Mesendoderm (in vitro differentiated cells): Measurements from ENCODE around the gene ASL. TPM values are rescaled to one million over a fixed set of nuclear protein-coding genes. Genes with fewer than 3 reads are reported as not detected.
A peak's percentile ranks its signal among the peaks of the same experiment; 100 is the strongest.
"Not testable (repeated sequence)": the region's sequence is repeated elsewhere in the genome, so short reads cannot be mapped to it uniquely, and the experiment has no call there.

Experiments used
- DNase-seq: peaks from one replicate; pipeline ENCODE4 v3.0.0; 2013
- H2AK5ac ChIP-seq: 2 replicates; pipeline ENCODE4 v1.6.1; 2013; ENCODE audit warnings: low read length, inconsistent platforms
- H2BK120ac ChIP-seq: 2 replicates; pipeline ENCODE4 v1.6.1; 2013; ENCODE audit warnings: low read depth, mild to moderate bottlenecking, low read length, moderate library complexity, mixed read lengths
- H2BK15ac ChIP-seq: replicated peaks from 2 replicates; pipeline ENCODE4 v1.6.1; 2013; ENCODE audit warnings: low read depth, mild to moderate bottlenecking, moderate library complexity
- H2BK5ac ChIP-seq: 2 replicates; pipeline ENCODE4 v1.6.1; 2013; ENCODE audit warnings: low read length, inconsistent platforms
- H3K18ac ChIP-seq: 2 replicates; pipeline ENCODE4 v1.6.1; 2013; ENCODE audit warnings: mild to moderate bottlenecking, low read length, mixed read lengths
- H3K23ac ChIP-seq: one replicate; pipeline ENCODE4 v1.6.1; 2013; ENCODE audit warnings: low read length
- H3K27ac ChIP-seq: 2 replicates; pipeline ENCODE4 v1.5.1; 2013; ENCODE audit warnings: low read depth, mild to moderate bottlenecking, inconsistent platforms, low read length, moderate library complexity
- H3K27me3 ChIP-seq: 2 replicates; pipeline ENCODE4 v1.6.1; 2013; ENCODE audit warnings: low read length, control low read depth, mild to moderate bottlenecking, inconsistent platforms; ENCODE audit not compliant: insufficient read depth, poor library complexity
- H3K36me3 ChIP-seq: 2 replicates; pipeline ENCODE4 v1.6.1; 2013; ENCODE audit warnings: low read length, inconsistent platforms; ENCODE audit not compliant: control insufficient read depth, insufficient read depth
- H3K4ac ChIP-seq: one replicate; pipeline ENCODE4 v1.6.1; 2013; ENCODE audit warnings: low read depth, mild to moderate bottlenecking, low read length, moderate library complexity
- H3K4me1 ChIP-seq: 2 replicates; pipeline ENCODE4 v1.6.1; 2013; ENCODE audit warnings: low read depth, low read length, inconsistent platforms; ENCODE audit not compliant: control insufficient read depth
- H3K4me2 ChIP-seq: 2 replicates; pipeline ENCODE4 v1.6.1; 2013; ENCODE audit warnings: low read length
- H3K4me3 ChIP-seq: 2 replicates; pipeline ENCODE4 v1.5.1; 2013; ENCODE audit warnings: mild to moderate bottlenecking, low read length
- H3K56ac ChIP-seq: one replicate; pipeline ENCODE4 v1.6.1; 2013; ENCODE audit warnings: low read length
- H3K79me1 ChIP-seq: 2 replicates; pipeline ENCODE4 v1.6.1; 2013; ENCODE audit warnings: low read length, inconsistent platforms
- H3K79me2 ChIP-seq: 2 replicates; pipeline ENCODE4 v1.6.1; 2013; ENCODE audit warnings: mild to moderate bottlenecking, low read length; ENCODE audit not compliant: control insufficient read depth, insufficient read depth
- H3K9ac ChIP-seq: 2 replicates; pipeline ENCODE4 v1.6.1; 2013; ENCODE audit warnings: low read length, inconsistent platforms
- H4K5ac ChIP-seq: one replicate; pipeline ENCODE4 v1.6.1; 2013; ENCODE audit warnings: low read length
- H4K8ac ChIP-seq: one replicate; pipeline ENCODE4 v1.6.1; 2013; ENCODE audit warnings: low read depth, mild to moderate bottlenecking, control low read depth, low read length, moderate library complexity
- WGBS: extraction: QIAGEN DNeasy Blood & Tissue Kit; methylation state at CpG from one replicate; pipeline ENCODE4 v1.1.7; 2013; ENCODE audit warnings: low lambda C conversion rate, missing lambda C conversion rate; ENCODE audit not compliant: insufficient coverage; ENCODE audit errors: extremely low coverage; 5-methylcytosine and 5-hydroxymethylcytosine counted together
- polyA plus RNA-seq, 2 experiments: library from polyadenylated mRNA; stranded (reverse); fragments of 200-250 nt; gene quantifications; one replicate each; pipeline ENCODE4 v1.2.3, GENCODE V29; 2013

ASL gene
- 14.5 TPM for polyA plus RNA-seq (2013, experiment 1 of 2)
- polyA plus RNA-seq (2013, experiment 2 of 2), result 14.9 TPM

DNA sequence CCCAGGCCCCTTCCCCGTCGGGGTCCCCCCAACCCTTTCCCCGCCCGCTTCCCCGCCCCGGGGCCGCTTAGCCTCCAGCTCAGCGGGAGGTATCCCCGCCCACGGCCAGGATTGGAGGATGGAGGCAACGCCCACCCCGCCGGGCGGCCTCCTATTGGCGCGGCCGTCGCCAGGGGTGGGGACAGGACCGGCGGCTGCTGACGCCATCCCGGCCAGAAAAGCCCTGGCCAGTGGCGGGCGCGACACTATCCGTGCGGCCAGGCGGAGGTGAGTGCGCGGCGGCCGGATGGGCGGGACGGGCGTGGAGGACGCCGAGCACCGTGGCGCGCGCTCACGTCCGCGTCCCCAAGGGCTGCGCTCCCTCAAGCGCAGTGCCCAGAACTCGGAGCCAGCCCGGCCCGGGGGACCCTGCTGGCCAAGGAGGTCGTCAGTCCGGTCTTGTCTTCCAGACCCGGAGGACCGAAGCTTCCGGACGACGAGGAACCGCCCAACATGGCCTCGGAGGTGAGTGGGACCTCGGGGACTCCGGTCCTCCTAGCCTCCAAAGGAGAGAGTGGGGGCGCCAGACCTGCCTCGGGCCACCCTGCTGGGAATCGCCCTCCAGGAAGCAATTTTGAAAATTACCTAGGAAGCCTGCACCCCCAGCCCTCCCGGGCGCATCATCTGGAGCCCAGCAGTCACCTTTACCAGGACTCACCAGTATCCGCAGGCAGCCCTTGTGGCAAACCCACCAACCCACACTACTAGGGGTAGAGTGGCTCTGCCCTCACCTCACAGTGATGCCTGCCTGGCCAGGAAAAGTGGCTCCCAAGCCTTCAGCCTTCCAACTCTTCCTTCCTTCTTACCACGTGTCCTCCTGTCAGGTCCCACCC, at the start of gene ASL:
ASL (plus strand) TSS at position 230 of the 872 bp plus-strand sequence; CDS start at position 493, 263 bp downstream.
- H3K4ac ChIP-seq, result no peak within 1 kb of the TSS
- H3K9ac ChIP-seq, result peak within 1 kb of the TSS; percentile 87
- H4K8ac ChIP-seq, result no peak within 1 kb of the TSS
- peak within 1 kb of the TSS; percentile 98 for H3K4me2 ChIP-seq
- no peak within 1 kb of the TSS for H2BK120ac ChIP-seq
- peak within 1 kb of the TSS; percentile 80 for H3K23ac ChIP-seq
- no peak within 1 kb of the TSS for H3K18ac ChIP-seq
- peaks cover 5% of the 10 kb centered on the region for H3K79me1 ChIP-seq
- no peak within 1 kb of the TSS for H3K27ac ChIP-seq
- DNase-seq, result peak; percentile 94
- peak within 1 kb of the TSS; percentile 93 for H3K4me3 ChIP-seq
- H3K79me2 ChIP-seq, result no peaks in the 10 kb centered on the region
- no peaks in the 10 kb centered on the region for H3K36me3 ChIP-seq
- peaks cover 3% of the 10 kb centered on the region for H3K4me1 ChIP-seq
- peak within 1 kb of the TSS; percentile 44 for H2AK5ac ChIP-seq
- H2BK5ac ChIP-seq, result no peak within 1 kb of the TSS
- no peak within 1 kb of the TSS for H4K5ac ChIP-seq
- WGBS, result no CpG with 5 or more reads among the region's 67 CpGs
- peak within 1 kb of the TSS; percentile 92 for H3K56ac ChIP-seq
- no peak within 1 kb of the TSS for H2BK15ac ChIP-seq
- H3K27me3 ChIP-seq, result no peaks in the 10 kb centered on the region

DNA sequence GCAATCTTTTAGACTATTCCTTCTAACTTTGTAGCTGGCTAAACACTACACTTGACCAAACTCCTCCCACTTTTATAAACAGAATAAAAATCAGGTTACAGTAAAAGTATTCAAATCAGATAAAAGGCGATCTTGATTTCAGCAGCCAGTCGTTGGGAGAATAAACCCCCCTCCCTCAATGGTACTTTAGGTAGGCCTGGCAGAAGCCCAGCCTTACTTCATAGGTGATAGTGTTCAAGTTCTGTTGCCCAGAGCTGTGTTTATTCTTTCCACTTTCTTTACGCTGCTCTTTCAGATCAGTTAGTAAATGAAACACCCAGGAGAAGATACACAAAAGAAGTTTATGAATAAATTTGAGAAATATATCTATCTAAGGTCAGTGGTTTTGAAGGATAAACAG, 47.3 kb upstream of the ASL start:
- H3K36me3 ChIP-seq, DNase-seq, H2BK5ac ChIP-seq, H3K79me2 ChIP-seq, H3K23ac ChIP-seq, H2AK5ac ChIP-seq, H4K8ac ChIP-seq, H3K27ac ChIP-seq, H3K9ac ChIP-seq, H3K4ac ChIP-seq, H3K4me3 ChIP-seq, H4K5ac ChIP-seq, H2BK15ac ChIP-seq, H3K4me1 ChIP-seq, H3K56ac ChIP-seq, H3K4me2 ChIP-seq, H3K18ac ChIP-seq, H3K27me3 ChIP-seq, H3K79me1 ChIP-seq, H2BK120ac ChIP-seq: not testable (repeated sequence)
- no CpG with 5 or more reads among the region's 3 CpGs for WGBS

- Histone ChIP-seq H3K27ac (no peak overlapping the region), H3K4me3 (no peak overlapping the region), H4K8ac (no peak overlapping the region), H3K18ac (no peak overlapping the region), H3K56ac (no peak overlapping the region), H2AK5ac (no peak overlapping the region), H3K79me2 (no peaks in the 10 kb centered on the region), H3K23ac (no peak overlapping the region), H2BK5ac (no peak overlapping the region), H3K4me1 (no peaks in the 10 kb centered on the region), H3K27me3 (no peaks in the 10 kb centered on the region), H2BK15ac (no peak overlapping the region), H3K36me3 (no peaks in the 10 kb centered on the region), H3K9ac (no peak overlapping the region), H4K5ac (no peak overlapping the region), H3K4me2 (no peak overlapping the region), H3K79me1 (no peaks in the 10 kb centered on the region), H2BK120ac (no peak overlapping the region), H3K4ac (no peak overlapping the region)
- no peak for DNase-seq
- no CpG with 5 or more reads among the region's 7 CpGs for WGBS
Observed at GRCh38 chr7:66033471-66034385, 41.9 kb upstream of the ASL start.

GRCh38 chr7:66034436-66035010, 41.1 kb upstream of the ASL start:
- not testable (repeated sequence) for H3K79me1 ChIP-seq, H4K5ac ChIP-seq, H2AK5ac ChIP-seq, H3K4ac ChIP-seq, H4K8ac ChIP-seq, H3K56ac ChIP-seq, H3K27ac ChIP-seq, H2BK120ac ChIP-seq, H3K9ac ChIP-seq, H3K27me3 ChIP-seq, DNase-seq, H3K23ac ChIP-seq, H3K18ac ChIP-seq, H2BK5ac ChIP-seq, H3K79me2 ChIP-seq, H3K36me3 ChIP-seq, H3K4me3 ChIP-seq, H2BK15ac ChIP-seq, H3K4me2 ChIP-seq, H3K4me1 ChIP-seq
- WGBS, result no CpG with 5 or more reads among the region's 1 CpG

- Histone ChIP-seq H3K9ac (no peak overlapping the region), H3K4me3 (no peak overlapping the region), H3K23ac (no peak overlapping the region), H2BK5ac (no peak overlapping the region), H2AK5ac (no peak overlapping the region), H4K5ac (no peak overlapping the region), H3K4ac (no peak overlapping the region), H3K36me3 (no peaks in the 10 kb centered on the region), H3K4me2 (no peak overlapping the region), H3K27me3 (no peaks in the 10 kb centered on the region), H3K56ac (no peak overlapping the region), H4K8ac (no peak overlapping the region), H2BK15ac (no peak overlapping the region), H3K79me2 (no peaks in the 10 kb centered on the region), H3K18ac (no peak overlapping the region), H3K4me1 (no peaks in the 10 kb centered on the region), H2BK120ac (no peak overlapping the region), H3K27ac (no peak overlapping the region), H3K79me1 (no peaks in the 10 kb centered on the region)
- WGBS, result no CpG with 5 or more reads among the region's 3 CpGs
- no peak for DNase-seq
Observed at GRCh38 chr7:66036382-66036781, 39.2 kb upstream of the ASL start.
